MM.1S (cell line): ENCODE measurements around the gene BTRC.
A peak's percentile ranks its signal among the peaks of the same experiment; 100 is the strongest.

Experiments used
- DNase-seq: peaks from one replicate; pipeline ENCODE4 v3.0.0-alpha.2; 2015
- H2AFZ ChIP-seq: fragments of 300-600 bp; sonication (generic); 2 replicates; pipeline ENCODE4 v1.6.0; 2016; ENCODE audit warnings: antibody characterized with exemption, low read length
- H3F3A ChIP-seq: fragments of 300-600 bp; sonication (generic); 2 replicates; pipeline ENCODE4 v1.6.1; 2016; ENCODE audit warnings: mild to moderate bottlenecking, antibody characterized with exemption, low read length, moderate library complexity, mixed read lengths; ENCODE audit not compliant: insufficient read depth
- H3K27ac ChIP-seq: fragments of 300-600 bp; sonication (generic); 2 replicates; pipeline ENCODE4 v1.5.1; 2016; ENCODE audit warnings: mild to moderate bottlenecking, low read length
- H3K27me3 ChIP-seq: fragments of 300-600 bp; sonication (generic); replicated peaks from 2 replicates; pipeline ENCODE4 v1.6.0; 2016; ENCODE audit warnings: low read length; ENCODE audit not compliant: insufficient read depth
- H3K36me3 ChIP-seq: fragments of 300-600 bp; sonication (generic); replicated peaks from 2 replicates; pipeline ENCODE4 v1.6.1; 2016; ENCODE audit warnings: mild to moderate bottlenecking, low read length, mixed read lengths; ENCODE audit not compliant: insufficient read depth
- H3K4me1 ChIP-seq: fragments of 300-600 bp; sonication (generic); 2 replicates; pipeline ENCODE4 v1.6.1; 2016; ENCODE audit warnings: low read length, mixed read lengths
- H3K4me2 ChIP-seq: fragments of 300-600 bp; sonication (generic); 2 replicates; pipeline ENCODE4 v1.6.0; 2016; ENCODE audit warnings: low read depth, low read length
- H3K4me3 ChIP-seq: fragments of 300-600 bp; sonication (generic); 2 replicates; pipeline ENCODE4 v1.5.1; 2016; ENCODE audit warnings: low read length, mixed read lengths
- H3K79me2 ChIP-seq: fragments of 300-600 bp; sonication (generic); 2 replicates; pipeline ENCODE4 v1.6.1; 2016; ENCODE audit warnings: mixed run types, low read length, mixed read lengths
- H3K9ac ChIP-seq: fragments of 300-600 bp; sonication (generic); 2 replicates; pipeline ENCODE4 v1.6.1; 2016; ENCODE audit warnings: low read length, mixed read lengths
- H3K9me2 ChIP-seq: fragments of 300-600 bp; sonication (generic); replicated peaks from 2 replicates; pipeline ENCODE4 v1.6.1; 2016; ENCODE audit warnings: mild to moderate bottlenecking, low read length, mixed read lengths; ENCODE audit not compliant: insufficient read depth
- H3K9me3 ChIP-seq: fragments of 300-600 bp; sonication (generic); replicated peaks from 2 replicates; pipeline ENCODE4 v1.6.1; 2016; ENCODE audit warnings: mild to moderate bottlenecking, low read length, mixed read lengths; ENCODE audit not compliant: insufficient read depth
- H4K20me1 ChIP-seq: fragments of 300-600 bp; sonication (generic); 2 replicates; pipeline ENCODE4 v1.6.1; 2016; ENCODE audit warnings: mild to moderate bottlenecking, low read length, moderate library complexity, mixed read lengths; ENCODE audit not compliant: insufficient read depth
- EZH2 ChIP-seq: fragments of 300-600 bp; sonication (generic); optimal IDR thresholded peaks from 2 replicates; pipeline ENCODE3; 2017; ENCODE audit warnings: low read depth, mild to moderate bottlenecking, antibody characterized with exemption, low read length, mixed read lengths
- EZH2phosphoT487 ChIP-seq: fragments of 300-600 bp; sonication (generic); IDR thresholded peaks from 2 replicates; pipeline ENCODE4 v1.6.1; 2018; ENCODE audit warnings: antibody characterized with exemption, low read length
- TF ChIP-seq, protein P1 (sequence below): fragments of 300-600 bp; sonication (generic); IDR thresholded peaks from 2 replicates; pipeline ENCODE4 v1.5.1; 2016; ENCODE audit warnings: antibody characterized with exemption, low read length, mixed read lengths

BTRC gene

GRCh38 chr10:101487399-101487798 lies 133.4 kb downstream of the BTRC start:
- no peaks in the 10 kb centered on the region for H3K36me3 ChIP-seq
- no peaks in the 10 kb centered on the region for H4K20me1 ChIP-seq
- no peaks in the 10 kb centered on the region for H3K27me3 ChIP-seq
- no peaks in the 10 kb centered on the region for H3K9me2 ChIP-seq
- no peak for TF ChIP-seq EZH2phosphoT487
- no peak overlapping the region for H2AFZ ChIP-seq
- no peak overlapping the region for H3K4me2 ChIP-seq
- peaks cover 4% of the 10 kb centered on the region; the same call in 1 of the 2 replicates for H3F3A ChIP-seq
- no peak overlapping the region for H3K4me3 ChIP-seq
- H3K9me3 ChIP-seq: no peaks in the 10 kb centered on the region
- no peak for DNase-seq
- H3K27ac ChIP-seq: no peak overlapping the region
- no peak overlapping the region for H3K9ac ChIP-seq
- H3K79me2 ChIP-seq: no peaks in the 10 kb centered on the region
- H3K4me1 ChIP-seq: peaks cover 28% of the 10 kb centered on the region

GRCh38 chr10:101489355-101489754 lies 135.4 kb downstream of the BTRC start:
- no peak for TF ChIP-seq EZH2phosphoT487
- TF ChIP-seq, protein P1, sequence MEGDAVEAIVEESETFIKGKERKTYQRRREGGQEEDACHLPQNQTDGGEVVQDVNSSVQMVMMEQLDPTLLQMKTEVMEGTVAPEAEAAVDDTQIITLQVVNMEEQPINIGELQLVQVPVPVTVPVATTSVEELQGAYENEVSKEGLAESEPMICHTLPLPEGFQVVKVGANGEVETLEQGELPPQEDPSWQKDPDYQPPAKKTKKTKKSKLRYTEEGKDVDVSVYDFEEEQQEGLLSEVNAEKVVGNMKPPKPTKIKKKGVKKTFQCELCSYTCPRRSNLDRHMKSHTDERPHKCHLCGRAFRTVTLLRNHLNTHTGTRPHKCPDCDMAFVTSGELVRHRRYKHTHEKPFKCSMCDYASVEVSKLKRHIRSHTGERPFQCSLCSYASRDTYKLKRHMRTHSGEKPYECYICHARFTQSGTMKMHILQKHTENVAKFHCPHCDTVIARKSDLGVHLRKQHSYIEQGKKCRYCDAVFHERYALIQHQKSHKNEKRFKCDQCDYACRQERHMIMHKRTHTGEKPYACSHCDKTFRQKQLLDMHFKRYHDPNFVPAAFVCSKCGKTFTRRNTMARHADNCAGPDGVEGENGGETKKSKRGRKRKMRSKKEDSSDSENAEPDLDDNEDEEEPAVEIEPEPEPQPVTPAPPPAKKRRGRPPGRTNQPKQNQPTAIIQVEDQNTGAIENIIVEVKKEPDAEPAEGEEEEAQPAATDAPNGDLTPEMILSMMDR: no peak
- no peak for TF ChIP-seq EZH2
- Histone ChIP-seq H3K79me2 (no peaks in the 10 kb centered on the region), H3K9me3 (no peaks in the 10 kb centered on the region), H3K4me3 (no peak overlapping the region), H3K27ac (peak overlapping the region; percentile 20; the same call in 1 of the 2 replicates), H2AFZ (no peak overlapping the region), H3K27me3 (no peaks in the 10 kb centered on the region), H3K36me3 (no peaks in the 10 kb centered on the region), H3K4me1 (peaks cover 28% of the 10 kb centered on the region), H4K20me1 (no peaks in the 10 kb centered on the region), H3F3A (peaks cover 4% of the 10 kb centered on the region; the same call in 1 of the 2 replicates), H3K9ac (no peak overlapping the region), H3K4me2 (peak overlapping the region; percentile 18; the same call in 1 of the 2 replicates), H3K9me2 (no peaks in the 10 kb centered on the region)
- peak; percentile 88 for DNase-seq

DNA sequence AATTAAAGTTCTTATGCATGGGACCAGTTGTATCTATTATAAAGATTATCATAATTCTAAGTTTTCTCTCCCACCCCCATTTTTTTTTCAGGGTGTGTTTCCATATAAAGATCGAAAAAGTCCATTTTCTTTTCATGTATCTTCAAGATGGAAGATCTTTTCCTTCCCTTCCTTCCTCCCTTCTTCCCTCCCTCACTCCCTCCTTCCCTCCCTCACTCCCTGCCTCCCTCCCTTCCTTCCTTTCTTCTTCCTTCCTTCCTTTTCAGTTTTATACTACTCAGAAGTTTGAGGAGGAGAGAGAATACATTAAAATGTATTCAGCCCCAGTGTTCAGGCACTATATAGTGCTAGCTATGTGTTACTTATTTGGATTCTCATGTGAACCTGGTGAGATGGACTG lies 136.1 kb downstream of the BTRC start:
- peaks cover 4% of the 10 kb centered on the region; the same call in 1 of the 2 replicates for H3F3A ChIP-seq
- H3K36me3 ChIP-seq: no peaks in the 10 kb centered on the region
- H3K4me1 ChIP-seq: peaks cover 28% of the 10 kb centered on the region
- no peaks in the 10 kb centered on the region for H3K9me2 ChIP-seq
- H3K79me2 ChIP-seq: no peaks in the 10 kb centered on the region
- H4K20me1 ChIP-seq: no peaks in the 10 kb centered on the region
- H3K4me3 ChIP-seq: no peak overlapping the region
- H3K4me2 ChIP-seq: no peak overlapping the region
- no peaks in the 10 kb centered on the region for H3K9me3 ChIP-seq
- H3K27ac ChIP-seq: peak overlapping the region; percentile 20; the same call in 1 of the 2 replicates
- H2AFZ ChIP-seq: no peak overlapping the region
- H3K27me3 ChIP-seq: no peaks in the 10 kb centered on the region
- DNase-seq: no peak
- TF ChIP-seq EZH2 (no peak), EZH2phosphoT487 (no peak)
- TF ChIP-seq, protein P1: no peak
- H3K9ac ChIP-seq: no peak overlapping the region

- H3K9ac ChIP-seq: no peak overlapping the region
- no peak overlapping the region for H2AFZ ChIP-seq
- TF ChIP-seq, protein P1: no peak
- no peak for TF ChIP-seq EZH2
- no peak for TF ChIP-seq EZH2phosphoT487
- no peak for DNase-seq
- H3K4me1 ChIP-seq: peaks cover 28% of the 10 kb centered on the region
- H3K79me2 ChIP-seq: no peaks in the 10 kb centered on the region
- peaks cover 4% of the 10 kb centered on the region; the same call in 1 of the 2 replicates for H3F3A ChIP-seq
- no peaks in the 10 kb centered on the region for H3K9me2 ChIP-seq
- no peak overlapping the region for H3K4me2 ChIP-seq
- no peaks in the 10 kb centered on the region for H3K36me3 ChIP-seq
- H3K9me3 ChIP-seq: no peaks in the 10 kb centered on the region
- H4K20me1 ChIP-seq: no peaks in the 10 kb centered on the region
- no peaks in the 10 kb centered on the region for H3K27me3 ChIP-seq
- H3K27ac ChIP-seq: no peak overlapping the region
- H3K4me3 ChIP-seq: no peak overlapping the region
Observed at GRCh38 chr10:101492205-101492604, 138.2 kb downstream of the BTRC start.
